ENCODE measurements around the gene TIE1. TPM values are rescaled to one million over a fixed set of nuclear protein-coding genes. Genes with fewer than 3 reads are reported as not detected.

TIE1 gene
- total RNA-seq, 1 experiment from 2014 or later = not detected

DNA sequence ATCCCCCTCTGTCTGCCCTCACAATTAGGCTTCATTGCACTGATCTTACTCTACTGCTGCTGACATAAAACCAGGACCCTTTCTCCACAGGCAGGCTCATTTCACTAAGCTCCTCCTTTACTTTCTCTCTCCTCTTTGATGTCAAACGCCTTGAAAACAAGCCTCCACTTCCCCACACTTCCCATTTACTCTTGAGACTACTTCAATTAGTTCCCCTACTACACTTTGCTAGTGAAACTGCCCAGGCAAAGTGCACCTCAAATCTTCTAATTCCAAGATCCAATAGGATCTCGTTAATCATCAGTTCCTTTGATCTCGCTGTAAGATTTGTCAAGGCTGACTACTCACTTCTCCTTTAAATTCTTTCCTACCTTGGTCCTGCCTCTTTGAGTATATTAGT lies 52.1 kb downstream of the TIE1 start:
- H2AFZ ChIP-seq = no peak overlapping the region
- H4K20me1 ChIP-seq (ENCODE audit: insufficient read depth) = no peaks in the 10 kb centered on the region
- peaks cover 38% of the 10 kb centered on the region for H3F3A ChIP-seq (ENCODE audit: insufficient read depth, low read depth)
- no peaks in the 10 kb centered on the region for H3K9me2 ChIP-seq (ENCODE audit: insufficient read depth)
- H3K9me3 ChIP-seq (ENCODE audit: insufficient read depth, low read depth) = no peaks in the 10 kb centered on the region
- peaks cover 8% of the 10 kb centered on the region; the same call in 1 of the 2 replicates for H3K79me2 ChIP-seq (ENCODE audit: low read depth)
- TF ChIP-seq EZH2 (IDR thresholded peaks at IDR 0.05; ENCODE audit: low read depth) = no peak
- TF ChIP-seq, protein P1, sequence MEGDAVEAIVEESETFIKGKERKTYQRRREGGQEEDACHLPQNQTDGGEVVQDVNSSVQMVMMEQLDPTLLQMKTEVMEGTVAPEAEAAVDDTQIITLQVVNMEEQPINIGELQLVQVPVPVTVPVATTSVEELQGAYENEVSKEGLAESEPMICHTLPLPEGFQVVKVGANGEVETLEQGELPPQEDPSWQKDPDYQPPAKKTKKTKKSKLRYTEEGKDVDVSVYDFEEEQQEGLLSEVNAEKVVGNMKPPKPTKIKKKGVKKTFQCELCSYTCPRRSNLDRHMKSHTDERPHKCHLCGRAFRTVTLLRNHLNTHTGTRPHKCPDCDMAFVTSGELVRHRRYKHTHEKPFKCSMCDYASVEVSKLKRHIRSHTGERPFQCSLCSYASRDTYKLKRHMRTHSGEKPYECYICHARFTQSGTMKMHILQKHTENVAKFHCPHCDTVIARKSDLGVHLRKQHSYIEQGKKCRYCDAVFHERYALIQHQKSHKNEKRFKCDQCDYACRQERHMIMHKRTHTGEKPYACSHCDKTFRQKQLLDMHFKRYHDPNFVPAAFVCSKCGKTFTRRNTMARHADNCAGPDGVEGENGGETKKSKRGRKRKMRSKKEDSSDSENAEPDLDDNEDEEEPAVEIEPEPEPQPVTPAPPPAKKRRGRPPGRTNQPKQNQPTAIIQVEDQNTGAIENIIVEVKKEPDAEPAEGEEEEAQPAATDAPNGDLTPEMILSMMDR (conservative IDR thresholded peaks at IDR 0.05) = no peak
- intact Hi-C loops (cut with micrococcal nuclease; ENCODE audit: unreplicated experiment) = no loop called here
- POLR2A ChIA-PET (ENCODE audit: unreplicated experiment) = interaction anchor here (0.6 to 1.0 kb wide), 3 partner anchors 18 to 131 kb away, joined by 3 to 37 read pairs (median 7); partner anchors contain the start of gene C1orf210
- H3K4me3 ChIP-seq = no peak overlapping the region
- H3K4me2 ChIP-seq = no peak overlapping the region
- H3K27ac ChIP-seq = no peak overlapping the region
- BruUV-seq (replicated peaks) = no TSS peak
- CTCF ChIA-PET = no interaction called here
- no peaks in the 10 kb centered on the region for H3K27me3 ChIP-seq (ENCODE audit: insufficient read depth, low read depth)
- no peak for DNase-seq
- H3K4me1 ChIP-seq (replicated peaks; ENCODE audit: insufficient read depth) = peaks cover 23% of the 10 kb centered on the region
- no peaks in the 10 kb centered on the region for H3K36me3 ChIP-seq (ENCODE audit: low read depth)

DNA sequence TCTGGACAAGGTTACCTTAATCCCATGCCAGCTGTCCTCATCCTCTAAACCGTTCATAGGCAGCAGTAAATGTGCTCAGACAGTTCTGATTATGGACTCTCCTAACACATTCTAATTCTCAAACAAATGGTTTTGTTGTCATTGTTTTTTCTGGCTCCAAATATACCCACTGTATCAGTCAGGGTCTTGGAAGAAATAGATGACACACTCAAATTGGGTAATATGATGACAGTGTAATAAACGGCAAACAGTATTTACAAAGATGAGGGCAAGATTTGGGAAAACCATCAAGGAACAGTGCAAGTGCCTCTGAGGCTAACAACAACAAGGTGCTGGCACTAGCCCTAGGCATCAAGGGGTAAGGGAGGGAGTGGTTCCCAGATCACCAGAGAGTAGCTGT lies 53.7 kb downstream of the TIE1 start:
- H3K9me3 ChIP-seq (ENCODE audit: insufficient read depth, low read depth) = no peaks in the 10 kb centered on the region
- H3K36me3 ChIP-seq (ENCODE audit: low read depth) = no peaks in the 10 kb centered on the region
- H4K20me1 ChIP-seq (ENCODE audit: insufficient read depth) = no peaks in the 10 kb centered on the region
- ChIA-PET POLR2A (ENCODE audit: unreplicated experiment) (no interaction called here), CTCF (interaction anchor here (0.5 kb wide), 1 partner anchor 84 kb away, joined by 3 read pairs; the partner anchor contains the start of gene TMEM125)
- no TSS peak for BruUV-seq (replicated peaks)
- H3K4me2 ChIP-seq = no peak overlapping the region
- no peaks in the 10 kb centered on the region for H3K27me3 ChIP-seq (ENCODE audit: insufficient read depth, low read depth)
- no peak overlapping the region for H3K27ac ChIP-seq
- no peak overlapping the region for H2AFZ ChIP-seq
- DNase-seq = no peak
- peaks cover 15% of the 10 kb centered on the region for H3K79me2 ChIP-seq (ENCODE audit: low read depth)
- no peak overlapping the region for H3K4me3 ChIP-seq
- no peaks in the 10 kb centered on the region for H3K9me2 ChIP-seq (ENCODE audit: insufficient read depth)
- TF ChIP-seq EZH2 (IDR thresholded peaks at IDR 0.05; ENCODE audit: low read depth) = no peak
- TF ChIP-seq, protein P1 (conservative IDR thresholded peaks at IDR 0.05) = no peak
- H3F3A ChIP-seq (ENCODE audit: insufficient read depth, low read depth) = peaks cover 35% of the 10 kb centered on the region
- intact Hi-C loops (cut with micrococcal nuclease; ENCODE audit: unreplicated experiment) = no loop called here
- H3K4me1 ChIP-seq (replicated peaks; ENCODE audit: insufficient read depth) = peaks cover 19% of the 10 kb centered on the region

DNA sequence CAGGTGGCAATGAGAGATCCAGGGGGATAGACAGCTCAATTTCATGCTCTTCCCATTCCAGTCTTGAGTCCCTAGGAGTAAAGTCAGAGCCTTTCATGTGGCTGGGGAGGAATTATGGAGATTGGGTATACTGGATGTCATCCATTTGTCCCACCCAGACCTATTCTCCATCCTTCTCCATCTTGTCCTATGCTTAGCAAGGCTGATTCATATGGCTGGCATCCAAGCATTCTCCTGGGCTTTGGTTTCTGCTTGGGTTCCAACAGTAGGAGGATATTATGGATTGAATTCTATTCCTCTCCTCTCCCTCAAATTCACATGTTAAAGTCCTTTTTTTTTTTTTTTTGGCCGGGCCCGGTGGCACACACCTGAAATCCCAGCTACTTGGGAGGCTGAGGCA lies 54.2 kb downstream of the TIE1 start:
- DNase-seq = no peak
- no peak overlapping the region for H2AFZ ChIP-seq
- BruUV-seq (replicated peaks) = no TSS peak
- H3F3A ChIP-seq (ENCODE audit: insufficient read depth, low read depth) = peaks cover 35% of the 10 kb centered on the region
- POLR2A ChIA-PET (ENCODE audit: unreplicated experiment) = no interaction called here
- H3K79me2 ChIP-seq (ENCODE audit: low read depth) = peaks cover 19% of the 10 kb centered on the region
- no peaks in the 10 kb centered on the region; the same call in 1 of the 2 replicates for H3K36me3 ChIP-seq (ENCODE audit: low read depth)
- H3K9me3 ChIP-seq (ENCODE audit: insufficient read depth, low read depth) = no peaks in the 10 kb centered on the region
- peaks cover 15% of the 10 kb centered on the region for H3K4me1 ChIP-seq (replicated peaks; ENCODE audit: insufficient read depth)
- TF ChIP-seq, protein P1 (conservative IDR thresholded peaks at IDR 0.05) = no peak
- TF ChIP-seq EZH2 (IDR thresholded peaks at IDR 0.05; ENCODE audit: low read depth) = no peak
- no peak overlapping the region for H3K27ac ChIP-seq
- no peaks in the 10 kb centered on the region for H4K20me1 ChIP-seq (ENCODE audit: insufficient read depth)
- H3K27me3 ChIP-seq (ENCODE audit: insufficient read depth, low read depth) = no peaks in the 10 kb centered on the region
- no peaks in the 10 kb centered on the region for H3K9me2 ChIP-seq (ENCODE audit: insufficient read depth)
- no peak overlapping the region for H3K4me2 ChIP-seq
- no peak overlapping the region for H3K4me3 ChIP-seq
- CTCF ChIA-PET = no interaction called here
- intact Hi-C loops (cut with micrococcal nuclease; ENCODE audit: unreplicated experiment) = loop anchor here (5.0 kb wide), 1 partner anchor 172 kb away; no protein-coding TSS in a partner anchor
